Measurements from ENCODE around the gene PSD4. TPM values are rescaled to one million over a fixed set of nuclear protein-coding genes. Genes with fewer than 3 reads are reported as not detected.
A peak's percentile ranks its signal among the peaks of the same experiment; 100 is the strongest.

The PSD4 gene
- 10 to 100 TPM; 40.8 to 91.3 (median 64.4) TPM for total RNA-seq
- long read RNA-seq, donor 1, partial matches to known transcripts = 2 of 9 reads
- long read RNA-seq, donor 1, other reads (novel, unspliced or antisense) = 7 of 9 reads
- long read RNA-seq, donor 2, partial matches to known transcripts = 1 of 4 reads
- long read RNA-seq, donor 2, other reads (novel, unspliced or antisense) = 2 of 4 reads

DNA sequence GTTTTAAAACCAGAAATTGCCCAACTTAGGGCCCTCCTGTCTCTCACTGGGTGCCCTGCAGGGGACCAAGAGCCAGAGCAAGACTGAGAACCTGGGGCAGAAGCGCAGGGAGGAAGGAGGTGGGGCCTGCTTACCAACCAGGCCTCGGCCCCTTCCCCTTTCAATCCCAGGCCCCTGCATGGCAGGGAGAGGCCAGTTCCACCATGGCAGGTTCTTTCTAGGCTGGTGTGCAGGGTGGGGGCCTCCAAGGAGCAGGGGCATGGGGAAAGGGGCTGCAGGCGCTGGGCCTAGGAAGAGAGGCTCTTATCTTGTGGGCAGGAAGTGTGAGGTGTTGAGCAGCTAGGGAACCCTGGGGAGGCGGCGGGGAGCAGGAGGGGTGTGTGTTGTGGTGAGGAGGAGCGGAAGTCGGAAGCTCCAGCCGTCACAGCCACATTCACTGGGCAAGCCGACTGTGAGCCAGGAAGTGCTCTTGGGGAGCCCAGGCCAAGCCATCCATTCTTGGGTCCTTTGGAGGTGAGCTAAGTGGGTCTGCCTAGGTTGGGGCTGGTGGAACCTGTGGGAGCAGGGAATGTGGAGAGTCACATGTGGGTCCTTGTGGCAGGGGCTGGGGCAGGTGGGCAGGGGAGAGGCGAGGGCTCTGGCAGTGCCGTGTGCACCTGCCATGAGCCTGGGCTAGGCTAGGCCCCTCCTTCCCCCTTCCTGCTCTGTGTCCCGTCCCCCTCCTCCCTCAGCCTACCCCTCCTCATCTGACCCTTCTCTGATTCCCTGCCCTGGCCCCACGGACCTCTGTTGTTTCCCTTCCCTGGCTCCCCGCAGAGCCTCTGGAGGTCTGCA is at the start of gene PSD4:
Gene PSD4 (plus strand): TSS at position 430 of the 834 bp plus-strand sequence. CDS start 8,486 bp downstream, outside the sequence.
- no peak within 1 kb of the TSS for H3K4me3 ChIP-seq
- H3K4me1 ChIP-seq (ENCODE audit: low read depth) = peaks cover 4% of the 10 kb centered on the region
- TF ChIP-seq, protein P1, sequence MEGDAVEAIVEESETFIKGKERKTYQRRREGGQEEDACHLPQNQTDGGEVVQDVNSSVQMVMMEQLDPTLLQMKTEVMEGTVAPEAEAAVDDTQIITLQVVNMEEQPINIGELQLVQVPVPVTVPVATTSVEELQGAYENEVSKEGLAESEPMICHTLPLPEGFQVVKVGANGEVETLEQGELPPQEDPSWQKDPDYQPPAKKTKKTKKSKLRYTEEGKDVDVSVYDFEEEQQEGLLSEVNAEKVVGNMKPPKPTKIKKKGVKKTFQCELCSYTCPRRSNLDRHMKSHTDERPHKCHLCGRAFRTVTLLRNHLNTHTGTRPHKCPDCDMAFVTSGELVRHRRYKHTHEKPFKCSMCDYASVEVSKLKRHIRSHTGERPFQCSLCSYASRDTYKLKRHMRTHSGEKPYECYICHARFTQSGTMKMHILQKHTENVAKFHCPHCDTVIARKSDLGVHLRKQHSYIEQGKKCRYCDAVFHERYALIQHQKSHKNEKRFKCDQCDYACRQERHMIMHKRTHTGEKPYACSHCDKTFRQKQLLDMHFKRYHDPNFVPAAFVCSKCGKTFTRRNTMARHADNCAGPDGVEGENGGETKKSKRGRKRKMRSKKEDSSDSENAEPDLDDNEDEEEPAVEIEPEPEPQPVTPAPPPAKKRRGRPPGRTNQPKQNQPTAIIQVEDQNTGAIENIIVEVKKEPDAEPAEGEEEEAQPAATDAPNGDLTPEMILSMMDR (IDR thresholded peaks at IDR 0.05) = no peak
- peak; percentile 67 to 93 (median 78) for DNase-seq
- intact Hi-C loops (cut with DNase I, micrococcal nuclease) = no loop called here
- ATAC-seq = peak; percentile 83
- H3K9me3 ChIP-seq = no peaks in the 10 kb centered on the region
- H3K36me3 ChIP-seq (ENCODE audit: low read depth) = no peaks in the 10 kb centered on the region

DNA sequence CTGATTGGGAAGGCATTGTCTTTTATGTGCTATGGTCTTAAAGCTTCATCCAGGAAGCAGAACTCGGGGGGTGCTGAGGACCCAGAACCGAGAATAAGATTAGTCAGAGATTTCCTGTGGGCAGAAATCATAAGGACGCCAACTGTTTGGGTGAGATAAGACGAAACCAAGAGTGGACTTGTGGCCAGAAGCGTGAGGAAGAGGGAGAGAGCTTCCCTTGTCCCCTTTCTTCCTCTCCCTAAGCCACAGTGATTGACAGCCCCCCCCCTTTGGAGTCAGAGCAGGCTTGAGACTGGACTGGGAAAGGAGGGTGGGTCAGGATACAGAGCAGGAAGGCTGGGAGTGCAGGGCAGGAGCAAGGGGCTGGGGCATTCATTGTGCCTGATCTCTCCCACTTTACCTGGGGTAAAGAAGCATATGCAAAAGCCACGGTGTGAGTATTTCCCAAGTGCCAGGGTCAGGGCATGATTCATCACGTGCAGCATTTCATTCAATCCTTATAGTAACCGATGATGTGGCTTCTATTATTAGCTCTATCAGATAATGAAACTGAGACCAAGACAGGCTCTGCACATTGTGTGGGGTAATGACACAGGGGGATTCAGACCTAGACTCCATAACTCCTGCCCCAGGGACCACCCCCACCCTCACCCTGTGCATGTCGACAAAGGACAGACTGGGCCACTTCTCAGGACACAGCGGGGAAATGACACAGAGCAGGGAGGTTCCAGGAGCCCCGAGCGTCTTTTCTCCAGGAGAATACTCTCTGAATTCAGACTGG is 49.4 kb upstream of the PSD4 start:
- Histone ChIP-seq H3K36me3 (ENCODE audit: low read depth) (no peaks in the 10 kb centered on the region), H3K4me1 (ENCODE audit: low read depth) (no peaks in the 10 kb centered on the region), H3K4me3 (no peak overlapping the region), H3K9me3 (no peaks in the 10 kb centered on the region)
- no peak for DNase-seq
- ATAC-seq = peak; percentile 36
- intact Hi-C loops (cut with DNase I, micrococcal nuclease) = no loop called here
- TF ChIP-seq, protein P1 (IDR thresholded peaks at IDR 0.05) = no peak

DNA sequence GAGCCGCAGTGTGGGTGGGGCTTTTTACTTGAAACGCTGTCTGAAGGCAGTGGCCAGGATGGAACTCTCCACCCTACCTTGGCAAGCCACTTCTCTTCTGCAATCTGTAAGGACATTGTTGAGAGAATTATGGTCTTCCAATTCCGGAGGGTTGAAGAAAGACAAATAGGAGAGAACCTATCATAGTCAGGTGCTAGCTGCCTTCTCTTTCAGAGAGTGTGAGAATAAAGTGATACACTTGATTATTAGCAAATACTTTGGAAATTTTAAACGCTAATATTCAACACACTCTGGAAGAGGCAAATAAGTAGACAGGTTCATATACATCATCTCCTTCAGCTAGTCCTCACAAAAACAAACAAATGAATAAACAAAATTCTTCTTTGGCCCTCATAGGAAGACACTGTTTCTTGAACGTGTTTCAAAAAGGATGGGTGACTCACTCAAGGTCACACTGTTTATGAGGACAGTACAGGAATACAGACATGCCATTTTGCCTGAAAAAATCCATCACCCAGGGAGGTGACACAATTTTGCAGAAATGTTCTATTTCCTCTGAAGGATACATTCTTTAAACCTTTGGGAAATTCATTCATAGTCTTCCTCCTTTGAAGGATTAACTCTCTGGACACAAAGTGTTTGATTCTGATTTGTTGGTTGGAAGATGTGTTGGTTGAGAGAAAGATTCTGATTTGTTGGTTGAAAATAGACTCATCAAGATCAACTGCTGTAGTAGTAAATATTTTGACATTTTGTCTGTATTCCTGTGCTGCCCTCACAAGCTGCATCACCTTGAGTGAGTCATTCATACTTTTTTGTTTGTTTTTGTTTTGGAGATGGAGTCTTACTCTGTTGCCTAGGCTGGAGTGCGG is 48.6 kb upstream of the PSD4 start:
- no peaks in the 10 kb centered on the region for H3K4me1 ChIP-seq (ENCODE audit: low read depth)
- H3K4me3 ChIP-seq = no peak overlapping the region
- no peak for ATAC-seq
- H3K36me3 ChIP-seq (ENCODE audit: low read depth) = no peaks in the 10 kb centered on the region
- TF ChIP-seq, protein P1 (IDR thresholded peaks at IDR 0.05) = no peak
- no peaks in the 10 kb centered on the region for H3K9me3 ChIP-seq
- intact Hi-C loops (cut with DNase I, micrococcal nuclease) = no loop called here
- no peak for DNase-seq

DNA sequence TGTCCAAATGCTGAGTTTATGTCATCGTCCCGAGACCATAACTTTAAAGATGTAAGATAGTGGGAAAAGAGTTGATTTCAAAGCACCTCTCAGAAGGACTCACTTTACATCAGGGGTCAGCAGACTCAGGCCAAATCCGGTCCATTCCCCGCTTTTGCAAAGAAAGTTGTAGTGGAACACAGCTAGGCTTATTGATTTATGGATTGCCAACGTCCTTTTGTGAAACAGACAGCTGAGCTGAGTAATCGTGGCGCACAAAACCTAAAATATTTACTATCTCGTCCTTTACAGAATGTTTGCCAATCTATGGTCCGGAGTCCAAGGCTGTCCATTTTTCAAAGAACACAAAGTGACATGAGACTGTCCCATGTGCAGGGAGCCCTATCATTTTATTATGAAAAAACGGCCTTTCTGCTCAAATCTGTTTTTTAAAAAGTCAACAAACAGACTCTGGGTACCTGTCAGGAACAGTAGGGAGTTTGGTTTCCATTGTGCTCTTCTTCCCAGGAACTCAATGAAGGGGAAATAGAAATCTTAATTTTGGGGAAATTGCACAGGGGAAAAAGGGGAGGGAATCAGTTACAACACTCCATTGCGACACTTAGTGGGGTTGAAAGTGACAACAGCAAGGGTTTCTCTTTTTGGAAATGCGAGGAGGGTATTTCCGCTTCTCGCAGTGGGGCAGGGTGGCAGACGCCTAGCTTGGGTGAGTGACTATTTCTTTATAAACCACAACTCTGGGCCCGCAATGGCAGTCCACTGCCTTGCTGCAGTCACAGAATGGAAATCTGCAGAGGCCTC is 46.7 kb upstream of the PSD4 start, which contains the start of gene IL1RN:
Gene IL1RN (plus strand): TSS at position 754 of the 801 bp plus-strand sequence. CDS start 27 bp downstream, at position 781.
- DNase-seq (no peak), ATAC-seq (peak; percentile 27)
- H3K4me3 ChIP-seq = no peak within 1 kb of the TSS
- no peaks in the 10 kb centered on the region for H3K4me1 ChIP-seq (ENCODE audit: low read depth)
- intact Hi-C loops (cut with DNase I, micrococcal nuclease) = no loop called here
- TF ChIP-seq, protein P1 (IDR thresholded peaks at IDR 0.05) = no peak
- H3K36me3 ChIP-seq (ENCODE audit: low read depth) = no peaks in the 10 kb centered on the region
- no peaks in the 10 kb centered on the region for H3K9me3 ChIP-seq
